ENCODE measurements around the gene MARCHF6.

DNA sequence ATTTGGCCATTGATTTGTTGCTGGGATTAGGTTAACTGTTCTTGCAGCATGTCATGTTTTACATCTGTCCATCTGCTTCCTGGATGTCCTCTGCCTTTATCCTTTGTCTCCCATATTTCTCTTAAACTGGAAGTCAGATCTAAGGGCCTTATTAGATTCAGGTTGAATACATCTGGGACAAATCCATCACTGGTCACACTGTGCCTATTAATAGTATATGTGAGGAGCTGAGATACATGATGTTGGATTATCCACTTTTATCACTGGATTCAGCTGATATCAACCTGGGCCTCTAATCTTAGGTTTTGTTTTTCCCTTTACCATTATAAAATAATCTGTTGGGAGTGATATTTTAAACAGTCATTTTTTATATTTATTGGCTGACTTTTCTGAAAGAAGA is 46.3 kb downstream of the MARCHF6 start:
- no peak for TF ChIP-seq ARNT (IDR thresholded peaks at IDR 0.05)
- no peak for TF ChIP-seq SUZ12 (IDR thresholded peaks at IDR 0.05)
